A673 (cell line): ENCODE results near the gene NCAM2. TPM values are rescaled to one million over a fixed set of nuclear protein-coding genes. Genes with fewer than 3 reads are reported as not detected.

Source experiments
- BruUV-seq: library from RNA; stranded (reverse); fragments of 400-500 nt; replicated peaks from 2 replicates; lab custom pipeline; 2021; lab: Mats Ljungman, UMichigan
- CTCF ChIA-PET: fragments of 300-600 bp; sonication (Branson Sonifier 250); formaldehyde crosslinking; loops from one replicate; lab custom pipeline; 2022; ENCODE audit warnings: antibody characterized with exemption; lab: Charles Lee
- POLR2A ChIA-PET: fragments of 300-600 bp; sonication (Branson Sonifier 250); formaldehyde crosslinking; loops from one replicate; lab custom pipeline; 2022; ENCODE audit warnings: antibody characterized with exemption; ENCODE audit not compliant: low non-redundant PET; lab: Charles Lee
- DNase-seq: peaks from one replicate; pipeline ENCODE4 v3.0.0-alpha.2; 2015; ENCODE audit warnings: low spot score
- H3K27ac ChIP-seq: fragments of 200-600 bp; sonication (generic); 2 replicates; pipeline ENCODE4 v1.5.1; 2016; ENCODE audit warnings: mixed run types, low read depth, mild to moderate bottlenecking, mixed read lengths, antibody characterized with exemption, low read length; ENCODE audit not compliant: poor library complexity, severe bottlenecking
- H3K27me3 ChIP-seq: fragments of 200-600 bp; sonication (generic); replicated peaks from 2 replicates; pipeline ENCODE4 v1.6.1; 2017; ENCODE audit warnings: mixed run types, low read depth, mild to moderate bottlenecking, mixed read lengths, antibody characterized with exemption, low read length; ENCODE audit not compliant: insufficient read depth, poor library complexity
- H3K36me3 ChIP-seq: fragments of 200-600 bp; sonication (generic); 2 replicates; pipeline ENCODE4 v1.6.1; 2016; ENCODE audit warnings: mixed run types, mild to moderate bottlenecking, mixed read lengths, antibody characterized with exemption, low read length; ENCODE audit not compliant: insufficient read depth, poor library complexity, severe bottlenecking
- H3K4me1 ChIP-seq: fragments of 200-600 bp; sonication (generic); 2 replicates; pipeline ENCODE4 v1.6.1; 2017; ENCODE audit warnings: mixed run types, mild to moderate bottlenecking, mixed read lengths, antibody characterized with exemption, low read length; ENCODE audit not compliant: insufficient read depth, poor library complexity, severe bottlenecking
- H3K4me3 ChIP-seq: fragments of 200-600 bp; sonication (generic); 2 replicates; pipeline ENCODE4 v1.5.1; 2016; ENCODE audit warnings: low read depth, mixed run types, mild to moderate bottlenecking, mixed read lengths, low read length; ENCODE audit not compliant: poor library complexity, severe bottlenecking
- H3K9me3 ChIP-seq: fragments of 200-600 bp; sonication (generic); 2 replicates; pipeline ENCODE4 v1.6.1; 2016; ENCODE audit warnings: mixed run types, low read depth, mild to moderate bottlenecking, mixed read lengths, antibody characterized with exemption, low read length; ENCODE audit not compliant: poor library complexity, severe bottlenecking
- CTCF ChIP-seq: fragments of 300-800, 200-600 bp; sonication (generic); conservative IDR thresholded peaks from 2 replicates; pipeline ENCODE4 v1.5.1; 2017; ENCODE audit warnings: low read depth, mild to moderate bottlenecking, antibody characterized with exemption, low read length, moderate library complexity, mixed read lengths
- EZH2 ChIP-seq: fragments of 200-600 bp; sonication (generic); IDR thresholded peaks from 2 replicates; pipeline ENCODE4 v1.6.1; 2017; ENCODE audit warnings: borderline replicate concordance, low read depth, mild to moderate bottlenecking, mixed read lengths, antibody characterized with exemption, low read length; ENCODE audit not compliant: poor library complexity, severe bottlenecking
- intact Hi-C: fragments of 100-400 bp; cut with micrococcal nuclease; formaldehyde crosslinking; loops from one replicate; pipeline ENCODE4 v1.10.0; 2022; ENCODE audit not compliant: unreplicated experiment
- total RNA-seq: library from RNA; stranded (reverse); gene quantifications from 2 replicates; pipeline ENCODE4 v1.2.3, GENCODE V29; 2021

The NCAM2 gene
- total RNA-seq, 1 experiment from 2014 or later, result 38.2 TPM

- intact Hi-C loops, result no loop called here
- Histone ChIP-seq H3K4me3 (no peak overlapping the region), H3K9me3 (no peaks in the 10 kb centered on the region), H3K27me3 (no peaks in the 10 kb centered on the region), H3K4me1 (peaks cover 7% of the 10 kb centered on the region), H3K27ac (no peak overlapping the region), H3K36me3 (no peaks in the 10 kb centered on the region)
- ChIA-PET POLR2A (no interaction called here), CTCF (no interaction called here)
- no peak for TF ChIP-seq EZH2
- no peak for DNase-seq
- BruUV-seq, result no TSS peak
Measured at GRCh38 chr21:21156397-21156796, 158.2 kb downstream of the NCAM2 start.

GRCh38 chr21:21156957-21157356, 158.7 kb downstream of the NCAM2 start:
- TF ChIP-seq EZH2, result no peak
- no peak for TF ChIP-seq CTCF
- BruUV-seq, result no TSS peak
- no peaks in the 10 kb centered on the region for H3K27me3 ChIP-seq
- no peaks in the 10 kb centered on the region for H3K36me3 ChIP-seq
- no peaks in the 10 kb centered on the region for H3K9me3 ChIP-seq
- intact Hi-C loops, result no loop called here
- peaks cover 12% of the 10 kb centered on the region for H3K4me1 ChIP-seq
- H3K27ac ChIP-seq, result no peak overlapping the region
- no peak overlapping the region for H3K4me3 ChIP-seq
- ChIA-PET CTCF (no interaction called here), POLR2A (no interaction called here)
- DNase-seq, result no peak

- BruUV-seq, result no TSS peak
- Histone ChIP-seq H3K27me3 (no peaks in the 10 kb centered on the region), H3K4me3 (no peak overlapping the region), H3K27ac (no peak overlapping the region), H3K4me1 (peaks cover 18% of the 10 kb centered on the region), H3K36me3 (no peaks in the 10 kb centered on the region), H3K9me3 (no peaks in the 10 kb centered on the region)
- CTCF ChIA-PET, result no interaction called here
- TF ChIP-seq EZH2 (no peak), CTCF (no peak)
- intact Hi-C loops, result no loop called here
- DNase-seq, result no peak
- POLR2A ChIA-PET, result no interaction called here
Measured at GRCh38 chr21:21158376-21158918, 160.2 kb downstream of the NCAM2 start.

- intact Hi-C loops, result no loop called here
- Histone ChIP-seq H3K27ac (no peak overlapping the region), H3K4me1 (peaks cover 18% of the 10 kb centered on the region), H3K27me3 (no peaks in the 10 kb centered on the region), H3K36me3 (no peaks in the 10 kb centered on the region), H3K4me3 (no peak overlapping the region), H3K9me3 (no peaks in the 10 kb centered on the region)
- CTCF ChIA-PET, result no interaction called here
- DNase-seq, result no peak
- POLR2A ChIA-PET, result no interaction called here
- BruUV-seq, result no TSS peak
- no peak for TF ChIP-seq EZH2
- TF ChIP-seq CTCF, result no peak
Measured at GRCh38 chr21:21159253-21159899, 161.2 kb downstream of the NCAM2 start.
